ENCODE measurements around the gene PTX4.

- no peak for TF ChIP-seq CTCF (IDR thresholded peaks at IDR 0.05)
- no peak for TF ChIP-seq EP300 (IDR thresholded peaks at IDR 0.05)
These were observed 17.2 kb upstream of the PTX4 start for GRCh38 chr16:1505912-1506311.

Measured in gastroesophageal sphincter (tissue), 3 donors.